CD14-positive monocyte (primary cell): ENCODE data around the gene DLX5. TPM values are rescaled to one million over a fixed set of nuclear protein-coding genes. Genes with fewer than 3 reads are reported as not detected.

Experiments
- DNase-seq, 3 donors: peaks; one replicate each; pipeline ENCODE4 v3.0.0-alpha.2; 2011 to 2022
- H2AFZ ChIP-seq: 2 replicates; pipeline ENCODE4 v1.6.0; 2012; ENCODE audit warnings: mild to moderate bottlenecking, low read depth, low read length, inconsistent platforms; ENCODE audit not compliant: insufficient read depth, poor library complexity, severe bottlenecking
- H3K27ac ChIP-seq, 2 donors: 1 replicate in 1 of 2; 2 replicates in 1 of 2; pipeline ENCODE4 v1.5.1; 2012 to 2013; ENCODE audit warnings: low read length in 2 of 2, control low read depth in 1 of 2, inconsistent platforms in 1 of 2, low read depth in 1 of 2, mild to moderate bottlenecking in 1 of 2
- H3K27me3 ChIP-seq, 2 donors: one replicate each; pipeline versions ENCODE4 v1.6.0 to v1.6.1; 2011 to 2013; ENCODE audit warnings: low read length in 2 of 2; ENCODE audit not compliant: control insufficient read depth in 2 of 2, insufficient read depth in 2 of 2
- H3K36me3 ChIP-seq, 2 donors: replicated peaks in 1 of 2; 1 replicate in 1 of 2; 2 replicates in 1 of 2; pipeline versions ENCODE4 v1.5.1 to v1.6.1; 2012 to 2013; ENCODE audit warnings: low read length in 2 of 2, control low read depth in 1 of 2, inconsistent platforms in 1 of 2, mild to moderate bottlenecking in 1 of 2; ENCODE audit not compliant: insufficient read depth in 2 of 2, control insufficient read depth in 1 of 2
- H3K4me1 ChIP-seq, 2 donors: 1 replicate in 1 of 2; 2 replicates in 1 of 2; pipeline versions ENCODE4 v1.5.1 to v1.6.1; 2012 to 2013; ENCODE audit warnings: low read length in 2 of 2, control low read depth in 1 of 2, inconsistent platforms in 1 of 2, mild to moderate bottlenecking in 1 of 2, moderate library complexity in 1 of 2; ENCODE audit not compliant: insufficient read depth in 2 of 2, control insufficient read depth in 1 of 2
- H3K4me2 ChIP-seq: replicated peaks from 2 replicates; pipeline ENCODE3; 2012; ENCODE audit warnings: low read length, moderate library complexity, mild to moderate bottlenecking; ENCODE audit not compliant: poor library complexity, severe bottlenecking; ENCODE audit errors: extremely low read depth
- H3K4me3 ChIP-seq, 3 experiments: fragments of 200-600 bp in 1 of 3; sonication (generic) in 1 of 3; replicated peaks in 1 of 3; 1 replicate in 2 of 3; 2 replicates in 1 of 3; pipeline ENCODE4 v1.5.1; 2011 to 2013; ENCODE audit warnings: low read length in 3 of 3, mild to moderate bottlenecking in 3 of 3, control low read depth in 2 of 3, low read depth in 2 of 3, inconsistent platforms in 1 of 3, moderate library complexity in 1 of 3
- H3K79me2 ChIP-seq: 2 replicates; pipeline ENCODE4 v1.6.0; 2012; ENCODE audit warnings: mild to moderate bottlenecking, control low read depth, inconsistent platforms, low read length, moderate library complexity; ENCODE audit not compliant: insufficient read depth
- H3K9ac ChIP-seq: 2 replicates; pipeline ENCODE4 v1.6.0; 2017; ENCODE audit warnings: low read length, mild to moderate bottlenecking; ENCODE audit not compliant: insufficient read depth, poor library complexity, severe bottlenecking
- H3K9me3 ChIP-seq, 2 donors: replicated peaks in 1 of 2; 1 replicate in 1 of 2; 2 replicates in 1 of 2; pipeline versions ENCODE4 v1.5.1 to v1.6.1; 2012 to 2013; ENCODE audit warnings: low read length in 2 of 2, control low read depth in 1 of 2; ENCODE audit not compliant: control insufficient read depth in 1 of 2, insufficient read depth in 1 of 2
- H4K20me1 ChIP-seq: 2 replicates; pipeline ENCODE4 v1.6.0; 2012; ENCODE audit warnings: mild to moderate bottlenecking, low read length, control low read depth, moderate library complexity; ENCODE audit not compliant: insufficient read depth
- H3K27ac Mint-ChIP-seq, 7 donors: one replicate each; pipeline ENCODE4 v1.8.0; 2020; ENCODE audit warnings: mild to moderate bottlenecking in 7 of 7, mixed read lengths in 7 of 7, moderate library complexity in 6 of 7, inconsistent platforms in 2 of 7
- H3K27me3 Mint-ChIP-seq, 3 donors: one replicate each; pipeline ENCODE4 v1.8.0; 2021 to 2022; ENCODE audit warnings: low read depth in 3 of 3, mild to moderate bottlenecking in 3 of 3, mixed read lengths in 3 of 3, moderate library complexity in 3 of 3, inconsistent platforms in 1 of 3
- H3K36me3 Mint-ChIP-seq, 2 donors: one replicate each; pipeline ENCODE4 v1.8.0; 2020; ENCODE audit warnings: mixed read lengths in 2 of 2, inconsistent platforms in 1 of 2, mild to moderate bottlenecking in 1 of 2
- H3K4me1 Mint-ChIP-seq: one replicate; pipeline ENCODE4 v1.8.0; 2020; ENCODE audit warnings: mild to moderate bottlenecking, mixed read lengths
- H3K4me3 Mint-ChIP-seq, 2 donors: one replicate each; pipeline ENCODE4 v1.8.0; 2020; ENCODE audit warnings: mild to moderate bottlenecking in 2 of 2, mixed read lengths in 2 of 2, moderate library complexity in 1 of 2
- H3K9me3 Mint-ChIP-seq, 7 donors: one replicate each; pipeline ENCODE4 v1.8.0; 2020 to 2022; ENCODE audit warnings: mixed read lengths in 7 of 7, mild to moderate bottlenecking in 6 of 7, moderate library complexity in 6 of 7, inconsistent platforms in 2 of 7
- CTCF ChIP-seq: fragments of 200-600 bp; IDR thresholded peaks from one replicate; pipeline ENCODE4 v1.8.0; 2022; ENCODE audit warnings: antibody characterized with exemption, mild to moderate bottlenecking
- WGBS: methylation state at CpG from one replicate; pipeline ENCODE4 v1.1.5; 2013; ENCODE audit warnings: missing lambda C conversion rate; ENCODE audit not compliant: insufficient coverage; 5-methylcytosine and 5-hydroxymethylcytosine counted together
- intact Hi-C, 2 donors: fragments of 100-400 bp; cut with micrococcal nuclease; formaldehyde crosslinking; loops; one replicate each; pipeline versions ENCODE4 v1.15.0 to v1.15.1; 2023
- polyA plus RNA-seq, 3 donors: library from polyadenylated mRNA; depleted of rRNA in 1 of 3; unstranded in 2 of 3; stranded (reverse) in 1 of 3; fragments of 300-500 nt in 2 of 3; fragments of >200 nt in 1 of 3; fragmentation: Illumina TruSeq in 2 of 3; gene quantifications; 1 replicate in 2 of 3; 2 replicates in 1 of 3; pipeline ENCODE4 v1.2.3, GENCODE V29; 2012 to 2021

DLX5 gene
- polyA plus RNA-seq, 3 donors = not detected

- intact Hi-C loops = no loop called here
Observed at GRCh38 chr7:96992192-96993005, 32.2 kb downstream of the DLX5 start.

More at GRCh38 chr7:96992192-96993005, 32.2 kb downstream of the DLX5 start:
- H3K9ac ChIP-seq = no peak overlapping the region
- H3K36me3 Mint-ChIP-seq = peaks cover 0 to 4% of the 10 kb centered on the region in 2 donors
- H3K27me3 Mint-ChIP-seq = peaks cover 93% of the 10 kb centered on the region in 3 donors
- H3K27ac Mint-ChIP-seq = peak overlapping the region in 1 of 7 donors; percentile 10
- H3K4me1 Mint-ChIP-seq = peaks cover 9% of the 10 kb centered on the region
- H3K36me3 ChIP-seq = no peaks in the 10 kb centered on the region
- no peak for DNase-seq
- H3K4me3 Mint-ChIP-seq = peak overlapping the region; percentile 1 to 81
- no peaks in the 10 kb centered on the region for H3K79me2 ChIP-seq
- H3K27ac ChIP-seq = no peak overlapping the region
- 11% methylated on average over 41 of the region's 47 CpGs for WGBS
- no peak overlapping the region for H3K4me2 ChIP-seq
- no peak overlapping the region for H3K4me3 ChIP-seq
- no peaks in the 10 kb centered on the region for H4K20me1 ChIP-seq
- H3K9me3 ChIP-seq = peaks cover 6 to 61% of the 10 kb centered on the region in 2 donors
- peaks cover 95 to 97% of the 10 kb centered on the region in 2 donors for H3K27me3 ChIP-seq
- no peak overlapping the region for H2AFZ ChIP-seq
- peaks cover 9 to 40% (median 35%) of the 10 kb centered on the region in 7 donors for H3K9me3 Mint-ChIP-seq
- TF ChIP-seq CTCF = no peak
- no peaks in the 10 kb centered on the region for H3K4me1 ChIP-seq
